Activated CD4-positive, alpha-beta T cell treated with anti-CD3 and anti-CD28 coated beads, Interleukin-2, amount 50 U/mL, for 1 hour (primary cell): ENCODE measurements around the gene TMEM131L.
"Not testable (repeated sequence)": the region's sequence is repeated elsewhere in the genome, so short reads cannot be mapped to it uniquely, and the experiment has no call there.

Experiments
- DNase-seq: peaks from one replicate; pipeline ENCODE4 v3.0.0-alpha.2; 2020

TMEM131L gene

GRCh38 chr4:153582954-153583702 lies 117.0 kb downstream of the TMEM131L start:
- DNase-seq: no peak

- no peak for DNase-seq
Measured at GRCh38 chr4:153585026-153585425, 118.9 kb downstream of the TMEM131L start.

GRCh38 chr4:153589703-153590595 lies 123.8 kb downstream of the TMEM131L start:
- DNase-seq: no peak

- no peak for DNase-seq
Measured at GRCh38 chr4:153591441-153591840, 125.3 kb downstream of the TMEM131L start.

GRCh38 chr4:153592064-153592463 lies 125.9 kb downstream of the TMEM131L start:
- DNase-seq: no peak

- DNase-seq: no peak
Measured at GRCh38 chr4:153593161-153593560, 127.0 kb downstream of the TMEM131L start.

GRCh38 chr4:153594210-153594609 lies 128.1 kb downstream of the TMEM131L start:
- no peak for DNase-seq

GRCh38 chr4:153595894-153596601 lies 129.9 kb downstream of the TMEM131L start:
- DNase-seq: no peak

GRCh38 chr4:153602758-153603157 lies 136.6 kb downstream of the TMEM131L start:
- DNase-seq: no peak

- no peak for DNase-seq
Measured at GRCh38 chr4:153603258-153603657, 137.1 kb downstream of the TMEM131L start.

GRCh38 chr4:153603835-153604234 lies 137.7 kb downstream of the TMEM131L start:
- no peak for DNase-seq

- not testable (repeated sequence) for DNase-seq
Measured at GRCh38 chr4:153609070-153609469, 142.9 kb downstream of the TMEM131L start.

- no peak for DNase-seq
Measured at GRCh38 chr4:153610623-153611376, 144.6 kb downstream of the TMEM131L start.

GRCh38 chr4:153611679-153612078 lies 145.5 kb downstream of the TMEM131L start:
- DNase-seq: no peak

GRCh38 chr4:153612878-153613277 lies 146.7 kb downstream of the TMEM131L start:
- DNase-seq: no peak

GRCh38 chr4:153616006-153616555 lies 149.9 kb downstream of the TMEM131L start:
- DNase-seq: peak; percentile 9

- no peak for DNase-seq
Measured at GRCh38 chr4:153618833-153619232, 152.7 kb downstream of the TMEM131L start.

- no peak for DNase-seq
Measured at GRCh38 chr4:153619811-153620210, 153.7 kb downstream of the TMEM131L start.

- no peak for DNase-seq
Measured at GRCh38 chr4:153620352-153620751, 154.2 kb downstream of the TMEM131L start.

- no peak for DNase-seq
Measured at GRCh38 chr4:153622093-153622492, 155.9 kb downstream of the TMEM131L start.

GRCh38 chr4:153622778-153623240 lies 156.6 kb downstream of the TMEM131L start:
- DNase-seq: no peak

- DNase-seq: no peak
Measured at GRCh38 chr4:153623491-153623890, 157.3 kb downstream of the TMEM131L start.
